ENCODE results near the gene PLEKHG5.
"Not testable (repeated sequence)": the region's sequence is repeated elsewhere in the genome, so short reads cannot be mapped to it uniquely, and the experiment has no call there.

The PLEKHG5 gene

DNA sequence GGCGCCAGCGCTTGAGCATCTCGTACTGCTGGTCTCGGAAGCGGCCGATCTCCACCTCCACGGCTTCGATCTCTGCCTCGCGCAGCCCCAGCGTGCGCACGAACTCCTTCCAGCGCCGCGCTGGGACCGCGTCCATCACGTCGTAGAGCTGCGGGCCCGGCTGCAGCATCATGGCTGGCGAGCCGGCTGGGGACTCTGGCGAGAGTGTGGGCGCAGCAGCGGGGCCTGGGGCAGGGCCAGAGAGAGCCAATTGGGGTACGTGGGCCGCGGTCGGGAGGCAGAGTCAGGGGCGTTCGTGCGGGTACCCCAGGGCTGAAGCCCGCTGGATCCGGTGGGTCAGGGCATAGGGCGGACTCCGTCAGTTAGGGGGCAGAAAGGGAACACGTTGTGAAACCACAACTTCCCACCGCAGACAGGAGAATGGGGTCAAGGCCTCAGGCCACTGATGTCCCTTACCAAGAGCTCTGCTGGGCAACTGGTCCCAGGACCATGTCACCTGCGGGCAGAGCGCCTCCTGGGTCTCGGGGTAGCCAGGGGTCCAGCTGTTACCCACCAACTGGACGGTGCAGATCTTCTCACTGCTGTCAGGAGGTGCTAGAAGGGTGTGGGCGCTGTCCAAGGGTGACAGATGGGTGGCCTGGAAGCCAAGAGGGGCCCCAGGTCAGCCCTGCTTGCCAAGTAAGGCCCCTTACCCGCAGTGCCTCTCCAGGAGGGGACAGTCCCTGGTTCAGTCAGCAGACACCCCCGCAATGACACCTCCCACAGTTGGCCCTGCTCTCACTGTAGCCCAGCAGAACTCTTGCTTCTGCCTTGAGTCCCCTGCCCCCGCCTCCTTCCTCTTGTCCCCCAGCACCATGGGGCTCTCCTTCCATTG, 29.7 kb downstream of the PLEKHG5 start:
- DNase-seq (ENCODE audit: low read depth), result no peak

DNA sequence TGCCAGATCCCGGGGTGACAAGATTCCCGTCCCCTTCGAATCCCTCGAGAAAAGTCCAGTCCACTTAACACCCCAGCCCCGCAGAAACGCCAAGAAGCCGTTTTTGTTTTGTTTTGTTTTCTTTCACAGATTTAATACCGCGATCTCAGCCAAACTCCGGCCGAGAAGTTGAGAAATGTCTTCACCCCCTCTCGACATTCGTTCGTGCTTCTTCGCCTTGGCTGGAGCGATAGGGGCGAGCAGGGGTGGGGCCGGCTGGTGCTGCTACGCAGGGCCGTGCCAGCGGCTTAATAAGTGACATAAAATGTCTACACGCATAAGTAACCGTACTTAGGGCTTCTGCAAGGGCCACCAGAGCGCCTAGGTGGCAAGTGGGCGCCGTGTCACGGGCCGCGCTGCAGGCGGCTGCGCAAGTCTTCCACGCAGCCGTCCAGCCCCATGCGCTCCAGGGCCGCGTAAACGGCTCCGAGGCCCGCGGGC, 30.4 kb downstream of the PLEKHG5 start:
- no peak for DNase-seq (ENCODE audit: low read depth)

DNA sequence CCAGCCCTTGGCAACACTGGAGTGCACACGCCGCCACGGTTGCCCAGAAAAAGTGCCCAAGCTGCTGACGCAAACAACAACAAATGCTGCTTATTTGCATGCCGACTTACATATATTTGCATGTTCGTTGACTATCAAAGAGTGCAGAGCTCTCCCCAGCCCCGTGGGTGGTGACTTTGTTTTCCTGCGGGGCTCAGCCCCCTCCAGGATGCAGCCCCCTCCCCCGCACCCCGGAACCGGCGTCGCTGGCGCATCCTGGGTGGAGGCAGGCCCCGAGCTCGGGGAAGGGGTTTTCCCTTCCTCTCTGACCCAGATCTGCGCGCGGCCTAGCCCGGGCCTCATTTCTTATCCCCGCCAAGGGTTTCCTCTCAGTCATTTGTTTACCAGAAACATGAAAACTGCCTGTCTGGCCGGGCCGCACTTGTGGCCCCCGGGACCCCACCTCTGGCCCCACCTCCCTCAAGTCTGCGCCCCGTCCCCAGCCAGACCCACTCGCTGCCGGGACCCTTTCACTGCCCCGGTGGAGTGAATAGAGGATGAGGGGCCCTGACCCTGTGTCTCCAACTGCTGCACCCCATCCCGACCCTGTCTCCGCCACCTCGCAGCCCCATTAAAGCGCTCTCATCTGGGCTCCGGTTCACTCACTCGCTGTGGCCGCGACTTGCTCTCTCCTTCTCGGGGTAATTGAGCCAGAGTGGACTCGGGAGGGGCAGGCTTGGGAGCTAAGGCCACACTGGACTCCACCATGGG, 31.0 kb downstream of the PLEKHG5 start:
- DNase-seq (ENCODE audit: low read depth), result no peak

DNA sequence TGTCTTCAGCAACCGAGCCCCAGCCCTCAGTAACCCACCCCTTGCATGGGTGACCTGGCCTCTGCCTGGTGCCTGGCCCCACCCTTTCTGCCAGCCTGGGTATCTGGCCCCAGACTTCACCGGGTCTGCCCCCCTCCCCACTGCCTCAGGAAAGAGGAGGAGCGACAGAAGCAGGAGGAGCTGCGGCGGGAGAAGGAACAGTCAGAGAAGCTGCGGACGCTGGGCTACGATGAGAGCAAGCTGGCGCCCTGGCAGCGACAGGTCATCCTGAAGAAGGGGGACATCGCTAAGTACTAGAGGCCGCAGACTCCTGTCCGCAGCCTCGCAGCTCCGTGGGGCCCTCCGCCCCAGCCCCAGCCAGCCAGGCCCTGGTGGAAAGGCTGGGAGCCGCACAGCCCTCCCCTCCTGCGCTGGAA, 31.6 kb downstream of the PLEKHG5 start:
- no peak for DNase-seq (ENCODE audit: low read depth)

DNA sequence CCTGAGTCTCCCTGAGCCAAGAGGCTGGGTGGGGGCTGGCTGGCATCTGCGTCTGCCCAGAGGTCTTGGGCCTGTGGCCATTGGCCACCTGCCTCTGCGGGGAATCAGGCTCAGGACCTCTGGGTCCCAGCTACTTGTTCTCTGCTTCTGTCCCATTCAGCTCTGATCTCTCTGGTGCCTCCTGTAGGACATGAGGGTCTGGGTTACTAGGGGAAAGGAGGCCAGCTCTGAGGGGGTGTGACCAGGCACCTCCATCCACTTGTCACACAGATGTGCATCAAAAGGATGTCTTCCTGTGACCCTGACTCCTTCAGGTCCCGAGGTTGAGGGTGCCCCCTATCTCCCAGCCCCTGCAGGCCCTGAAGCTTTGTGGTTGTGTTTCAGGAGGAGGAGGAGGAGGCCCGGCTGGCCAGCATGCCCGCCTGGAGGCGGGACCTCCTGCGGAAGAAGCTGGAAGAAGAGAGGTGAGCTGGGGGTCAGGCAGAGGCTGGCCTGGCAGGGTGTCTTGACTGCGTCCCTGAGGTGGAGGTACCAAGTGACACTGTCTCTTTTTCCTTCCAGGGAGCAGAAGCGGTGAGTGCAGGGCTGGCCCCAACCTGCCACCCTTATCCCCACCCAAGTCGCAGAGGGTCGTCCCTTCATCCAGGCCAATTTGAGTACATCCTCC, 34.5 kb downstream of the PLEKHG5 start:
- no peak for DNase-seq (ENCODE audit: low read depth)

DNA sequence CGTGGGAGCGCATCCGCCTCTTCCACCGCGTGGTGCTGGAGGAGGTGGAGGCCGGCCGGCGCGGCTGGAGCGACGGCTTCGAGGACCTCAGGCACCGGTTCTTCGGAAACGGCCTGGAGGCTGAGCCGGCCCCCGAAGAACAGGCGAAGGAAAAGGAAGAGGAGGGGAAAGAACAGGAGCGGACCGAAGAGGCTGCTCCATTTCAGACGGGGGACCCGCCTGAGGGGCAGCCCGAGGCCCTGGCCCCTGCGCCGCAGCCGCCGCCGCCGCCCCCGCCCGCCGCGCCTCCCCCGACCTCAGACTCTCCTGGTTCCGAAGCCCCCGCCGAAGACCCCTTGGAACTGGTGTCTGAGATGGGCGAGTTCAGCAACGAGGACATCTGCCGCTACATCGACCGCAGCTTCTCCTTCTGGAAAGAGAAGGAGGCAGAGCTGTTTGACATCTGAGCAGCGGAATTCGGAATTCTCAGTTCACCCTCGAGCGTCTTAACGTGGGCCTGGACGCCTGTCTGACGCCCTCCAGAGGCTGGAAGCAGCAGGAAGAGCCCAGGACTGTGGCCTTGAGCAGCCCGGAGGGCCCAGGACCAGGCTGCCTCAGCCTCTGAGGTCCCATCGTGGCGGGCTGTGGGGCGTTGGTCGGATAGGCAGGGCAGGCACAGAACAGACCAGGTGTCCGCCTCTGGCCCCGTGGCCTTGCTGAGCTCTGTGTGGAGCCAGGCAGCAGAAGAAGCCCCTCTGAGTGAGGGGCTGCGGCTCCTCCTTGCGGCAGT, 35.5 kb downstream of the PLEKHG5 start:
- not testable (repeated sequence) for DNase-seq (ENCODE audit: low read depth)

DNA sequence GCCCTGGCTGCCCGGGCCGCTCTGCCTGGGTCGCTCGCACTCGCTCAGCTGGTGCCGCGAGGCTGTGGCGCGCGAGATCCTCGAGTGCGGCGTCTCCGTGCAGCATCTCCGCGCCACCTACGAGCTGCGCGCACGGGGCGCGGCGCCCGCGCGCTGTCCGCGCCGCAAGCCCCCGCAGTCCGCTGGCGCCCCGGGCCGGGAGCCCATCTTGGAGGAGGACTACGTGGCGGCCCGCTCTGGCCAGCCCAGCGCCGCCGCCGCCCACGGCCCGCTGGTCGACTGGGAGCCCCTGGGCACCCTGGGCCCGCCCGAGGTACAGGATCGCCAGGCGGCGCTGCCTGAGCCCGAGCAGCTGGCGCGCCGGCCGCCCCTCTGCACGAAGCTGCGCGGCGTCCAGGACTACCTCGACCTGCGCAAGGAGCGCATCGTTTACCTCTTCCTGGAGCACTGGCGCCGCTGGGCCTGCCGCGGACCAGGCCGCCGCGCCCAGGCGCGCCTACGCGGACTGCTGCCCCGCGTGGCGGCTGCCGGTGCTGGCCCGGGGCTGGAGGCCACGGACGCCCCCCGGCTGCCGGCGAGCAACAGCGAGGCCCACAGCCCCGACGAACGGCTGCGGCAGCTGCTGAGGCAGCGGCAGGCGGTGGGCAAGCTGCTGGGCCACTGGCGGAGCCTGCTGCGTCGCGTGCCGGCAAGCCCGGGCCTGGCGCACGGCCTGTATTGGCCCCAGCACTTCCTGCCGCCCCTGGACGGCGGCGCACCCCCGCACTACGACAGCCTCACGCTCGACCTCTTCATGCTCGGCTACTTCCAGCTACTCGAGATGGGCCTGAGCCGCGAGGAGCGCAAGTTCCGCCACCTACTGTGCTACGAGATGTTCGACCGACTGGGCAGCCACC, 36.4 kb downstream of the PLEKHG5 start:
- DNase-seq (ENCODE audit: low read depth), result no peak

DNA sequence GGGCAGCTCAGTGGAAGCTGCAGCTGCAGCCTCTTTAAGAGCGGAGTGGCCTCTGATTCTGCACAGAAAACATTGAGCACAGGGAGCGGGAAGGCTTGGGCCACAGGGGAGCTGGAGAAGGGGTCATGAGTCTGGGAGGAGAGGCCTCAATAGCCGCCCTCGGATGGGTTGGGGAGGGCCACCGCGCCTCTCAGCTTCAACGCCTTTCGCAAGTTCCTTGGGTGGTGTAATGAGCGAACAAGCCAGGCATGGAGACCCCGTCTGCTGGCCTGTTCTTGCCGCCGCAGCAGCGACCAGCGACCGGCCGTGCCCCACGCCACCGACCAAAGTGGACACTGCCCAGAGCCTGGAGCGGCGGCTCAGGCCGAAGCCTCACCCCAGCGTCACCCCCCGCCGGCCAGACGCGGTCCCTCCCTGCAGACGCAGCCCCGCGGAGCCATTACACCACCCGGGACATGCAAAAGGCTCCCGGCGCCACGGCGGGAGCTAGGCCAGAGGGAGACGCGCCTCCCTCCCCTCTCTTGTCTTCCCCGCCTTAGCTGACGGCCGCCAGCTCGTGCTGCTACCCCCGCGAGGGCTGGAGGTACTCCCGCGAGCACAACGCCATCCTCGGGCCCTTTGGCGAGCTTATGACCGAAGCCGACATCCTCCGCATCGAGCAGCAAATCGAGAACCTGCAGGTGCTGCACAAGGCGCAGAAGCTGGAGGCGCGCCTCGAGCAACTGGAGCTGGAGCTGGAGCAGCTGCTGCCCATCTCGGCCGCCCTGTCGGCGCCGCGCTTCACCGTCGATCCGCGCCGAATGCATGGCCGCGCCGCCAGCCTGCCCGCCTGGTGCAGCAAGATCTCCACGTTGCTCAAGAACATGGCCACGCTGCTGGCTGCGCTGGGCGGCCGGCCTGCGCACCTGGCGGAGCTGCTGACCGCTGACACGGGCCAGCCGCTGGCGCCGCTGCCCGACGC, 37.3 kb downstream of the PLEKHG5 start:
- not testable (repeated sequence) for DNase-seq (ENCODE audit: low read depth)

DNA sequence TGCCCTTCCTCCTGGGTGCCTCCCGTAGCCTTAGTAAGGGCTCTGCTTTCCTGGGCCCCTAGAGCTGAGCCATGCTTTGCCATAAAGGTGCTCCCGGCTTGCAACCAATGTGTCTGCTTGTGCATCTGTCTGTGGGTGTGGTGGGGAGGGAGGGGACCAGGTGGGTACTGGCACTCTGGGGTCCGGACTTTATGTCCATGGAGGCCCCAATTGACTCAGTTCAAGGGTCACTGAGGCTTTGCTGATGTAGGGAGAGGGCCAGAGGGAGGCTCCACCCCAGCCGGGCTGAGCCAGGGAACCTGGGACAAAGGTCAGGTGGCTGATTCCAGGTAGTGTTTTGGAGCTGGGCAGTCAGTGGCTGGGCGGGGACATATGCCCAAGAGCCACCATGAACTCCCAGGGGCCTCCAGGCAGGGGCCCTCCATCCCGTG, 40.5 kb downstream of the PLEKHG5 start:
- DNase-seq (ENCODE audit: low read depth), result no peak

DNA sequence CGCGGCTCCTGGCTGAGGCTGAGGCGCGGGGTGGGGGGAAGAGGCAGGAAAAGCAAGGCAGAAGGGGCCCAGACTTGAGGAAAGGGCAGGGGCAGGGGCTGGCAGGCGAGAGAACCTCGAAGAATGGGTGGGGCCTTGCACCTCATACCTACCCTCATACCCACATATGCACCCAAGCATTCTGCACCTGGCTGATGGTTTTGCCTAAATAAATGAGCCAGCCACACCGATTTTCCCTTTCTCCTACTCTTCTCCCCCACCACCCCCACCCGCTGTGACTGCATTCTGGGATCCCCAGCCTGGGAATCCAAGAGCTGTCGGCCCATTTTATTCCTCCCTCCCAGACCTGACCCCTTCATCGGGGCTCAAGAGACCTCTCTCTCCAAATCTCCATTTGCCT, 41.0 kb downstream of the PLEKHG5 start:
- DNase-seq (ENCODE audit: low read depth), result not testable (repeated sequence)

DNA sequence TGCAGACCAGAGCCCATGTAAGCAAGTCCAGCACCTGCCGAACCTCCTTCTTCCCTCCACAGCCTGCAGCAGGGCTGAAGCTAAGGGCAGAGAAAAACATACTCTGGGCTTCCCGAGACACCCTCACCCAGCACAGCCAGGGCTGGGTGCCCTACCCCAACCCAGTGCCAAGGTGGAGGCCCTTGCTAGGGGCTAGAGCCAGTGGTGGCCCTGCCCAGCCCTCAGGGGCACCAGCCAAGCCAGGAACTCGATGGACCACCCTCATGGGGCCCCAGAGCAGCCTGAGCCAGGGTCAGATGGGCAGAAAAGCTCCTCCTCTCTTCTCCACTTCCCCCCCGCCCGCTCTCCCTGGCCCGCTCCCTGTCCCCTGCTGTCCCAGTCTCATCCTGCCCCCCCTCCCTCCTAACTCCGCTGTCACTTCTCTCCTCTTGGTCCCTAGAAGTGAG, 41.4 kb downstream of the PLEKHG5 start:
- DNase-seq (ENCODE audit: low read depth), result no peak

DNA sequence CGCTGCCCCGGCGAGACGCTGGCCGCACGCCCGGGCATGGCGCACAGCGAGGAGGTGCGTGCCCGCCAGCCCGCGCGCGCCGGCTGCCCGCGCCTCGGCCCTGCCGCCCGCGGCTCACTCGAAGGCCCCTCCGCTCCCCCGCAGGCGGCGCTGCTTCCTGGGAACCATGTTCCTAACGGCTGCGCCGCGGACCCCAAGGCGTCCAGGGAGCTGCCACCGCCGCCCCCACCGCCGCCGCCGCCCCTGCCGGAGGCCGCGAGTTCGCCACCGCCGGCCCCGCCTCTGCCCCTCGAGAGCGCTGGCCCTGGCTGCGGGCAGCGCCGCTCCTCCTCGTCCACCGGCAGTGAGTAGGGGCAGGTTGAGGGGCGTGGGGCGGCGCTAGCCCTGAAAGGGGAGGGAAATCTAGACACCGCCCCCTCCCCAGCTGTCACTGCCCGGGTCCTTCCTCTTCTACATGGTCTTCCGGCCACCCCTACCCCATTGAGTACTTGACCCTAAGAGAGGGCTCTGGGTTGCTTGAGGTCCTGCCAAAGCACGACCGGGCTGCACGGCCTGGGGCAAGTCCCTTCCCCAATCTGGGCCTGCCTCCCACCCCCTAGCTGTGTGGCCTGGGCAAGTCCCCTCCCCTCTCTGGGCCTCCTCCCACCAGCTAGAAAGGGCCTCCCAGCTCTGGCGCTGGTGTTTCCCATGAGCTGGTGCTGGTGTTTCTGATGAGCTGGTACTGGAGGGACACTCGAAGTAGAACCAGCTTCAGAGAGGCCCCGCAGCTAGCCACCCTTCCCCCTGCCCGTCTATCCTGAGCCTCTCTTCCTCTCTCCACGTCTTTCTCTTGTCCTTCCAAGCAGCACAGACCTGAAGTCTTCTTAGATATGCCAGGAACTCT, 42.5 kb downstream of the PLEKHG5 start:
- DNase-seq (ENCODE audit: low read depth), result no peak

DNA sequence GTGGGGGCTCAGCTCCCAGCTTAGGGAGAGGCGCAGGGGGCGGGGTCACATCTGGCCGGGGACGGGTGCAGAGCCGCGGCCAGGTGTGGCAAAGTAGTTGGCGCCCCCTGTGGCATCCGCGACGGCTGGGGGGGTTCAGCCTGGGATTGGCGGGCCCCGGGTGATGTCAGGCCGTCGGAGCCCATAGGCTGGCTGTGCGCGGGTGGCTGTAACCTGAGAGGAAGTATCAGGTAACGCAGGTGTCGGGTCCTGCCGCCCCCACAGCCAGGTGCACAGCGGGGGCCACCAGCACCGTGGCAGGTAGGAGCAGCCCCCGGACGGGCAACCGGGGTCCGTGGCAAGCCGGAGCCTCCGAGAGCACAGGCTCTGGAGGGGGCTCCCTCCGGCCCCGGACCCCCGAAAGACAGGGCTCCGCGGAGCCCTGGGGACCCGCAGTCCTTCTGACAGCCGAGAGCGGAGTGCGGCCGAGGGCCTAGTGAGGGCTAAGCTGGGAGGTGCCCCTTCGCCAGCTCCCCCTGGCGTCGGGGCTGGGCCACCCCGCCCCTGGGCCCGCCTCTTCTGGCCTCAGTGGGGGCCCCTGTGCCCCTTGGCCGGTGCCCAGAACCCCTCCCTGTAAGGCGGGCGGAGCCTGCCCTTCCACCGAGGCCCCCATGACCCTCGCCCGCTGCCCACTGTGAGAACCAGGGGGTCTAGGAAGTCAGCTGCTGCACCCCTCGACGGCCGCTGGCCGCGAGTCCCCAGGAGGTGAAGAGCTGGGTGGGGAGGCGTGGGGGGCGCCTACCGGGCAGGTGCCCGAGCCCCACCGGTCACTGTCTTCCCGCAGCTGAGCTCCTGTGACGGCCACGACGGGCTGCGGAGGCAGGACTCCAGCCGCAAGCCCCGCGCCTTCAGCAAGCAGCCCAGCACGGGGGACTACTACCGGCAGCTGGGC, 43.4 kb downstream of the PLEKHG5 start:
- DNase-seq (ENCODE audit: low read depth), result no peak

DNA sequence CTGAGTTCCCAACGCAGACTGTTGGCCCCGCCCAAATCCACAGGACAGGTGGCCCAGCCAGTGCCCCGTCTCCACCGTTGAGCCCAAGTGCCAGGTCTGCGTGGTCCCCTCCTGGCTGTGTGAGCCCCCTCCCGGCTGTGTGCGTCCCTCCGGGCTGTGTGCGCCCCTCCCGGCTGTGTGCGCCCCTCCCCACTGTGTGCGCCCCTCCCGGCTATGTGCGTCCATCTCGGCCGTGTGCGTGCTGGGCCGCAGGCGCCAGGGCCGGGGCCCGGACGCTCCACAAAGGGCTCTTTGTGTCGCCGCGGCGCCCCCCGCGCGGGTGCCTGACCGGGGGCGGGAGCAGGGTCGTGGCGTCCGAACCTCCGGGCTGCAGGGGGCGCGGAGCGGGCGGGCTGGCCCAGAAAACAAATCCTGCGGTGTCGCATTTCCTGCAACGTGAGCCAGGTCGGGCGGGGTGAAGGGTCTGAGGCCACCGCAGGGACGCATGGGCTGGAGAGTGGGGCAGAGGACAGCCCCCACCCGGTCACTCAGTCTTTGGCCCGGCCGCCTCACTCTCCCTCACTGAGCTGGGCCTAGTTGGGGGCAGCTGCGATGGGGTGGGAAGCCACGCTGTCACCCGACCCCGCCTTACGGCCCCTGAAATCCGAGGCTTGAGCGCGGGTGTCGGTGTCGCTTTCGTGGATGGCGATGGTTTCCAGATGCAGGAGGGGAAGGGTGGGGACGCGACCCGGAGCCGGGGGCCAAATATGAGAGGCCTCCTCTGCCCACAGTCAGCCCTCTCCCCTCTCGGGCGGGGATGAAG, 44.2 kb downstream of the PLEKHG5 start:
- no peak for DNase-seq (ENCODE audit: low read depth)

DNA sequence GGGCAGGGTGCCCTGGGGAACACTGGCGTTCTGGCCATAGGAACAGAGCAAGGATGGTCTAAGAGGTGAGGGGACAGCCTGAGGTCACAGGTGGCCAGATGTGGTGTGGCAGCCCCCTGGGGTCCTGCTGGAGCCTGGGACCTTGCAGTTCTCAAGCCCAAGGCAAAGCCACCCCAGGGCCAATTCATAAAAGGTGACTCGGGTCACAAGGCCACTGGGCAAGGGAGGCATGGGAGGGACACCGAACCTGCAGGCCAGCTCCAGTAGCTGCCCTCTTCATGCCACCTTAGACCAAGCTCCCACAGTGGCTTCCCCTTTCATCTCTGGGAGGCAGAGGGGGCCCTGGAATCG, 44.8 kb downstream of the PLEKHG5 start:
- no peak for DNase-seq (ENCODE audit: low read depth)

DNA sequence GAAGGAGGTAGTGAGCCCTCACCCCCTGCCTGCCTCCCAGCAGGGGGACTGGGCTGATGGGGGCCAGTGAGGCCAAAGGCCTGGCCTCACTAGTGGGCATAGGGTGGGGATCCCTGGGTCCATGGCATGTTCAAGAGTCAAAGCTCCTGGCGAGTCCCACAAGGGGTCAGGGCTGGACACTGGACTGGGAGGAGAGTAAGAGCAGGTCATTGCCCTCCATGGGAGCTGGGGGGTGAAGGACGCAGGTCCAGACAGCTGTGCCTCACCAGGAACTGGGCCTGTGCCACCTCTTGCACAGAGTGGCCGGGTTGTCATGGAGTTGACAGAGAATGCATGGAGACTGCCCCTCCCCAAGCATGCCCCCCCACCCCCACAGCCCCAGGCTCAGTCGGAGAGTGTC, 45.5 kb downstream of the PLEKHG5 start:
- not testable (repeated sequence) for DNase-seq (ENCODE audit: low read depth)
